Mesothelial cell of epicardium (in vitro differentiated cells): ENCODE measurements around the gene TNRC18. TPM values are rescaled to one million over a fixed set of nuclear protein-coding genes. Genes with fewer than 3 reads are reported as not detected.

Experiments
- DNase-seq, 2 experiments: peaks; one replicate each; pipeline ENCODE4 v3.0.0; 2021; ENCODE audit warnings: low spot score in 2 of 2; ENCODE audit not compliant: unreplicated experiment in 2 of 2
- H3K27ac Mint-ChIP-seq: 2 replicates; pipeline ENCODE4 v1.8.0; 2021; ENCODE audit warnings: mixed read lengths
- H3K27me3 Mint-ChIP-seq: 2 replicates; pipeline ENCODE4 v1.8.0; 2021; ENCODE audit warnings: low read depth, mixed read lengths
- H3K36me3 Mint-ChIP-seq: 2 replicates; pipeline ENCODE4 v1.8.0; 2021; ENCODE audit warnings: mixed read lengths
- H3K4me1 Mint-ChIP-seq: 2 replicates; pipeline ENCODE4 v1.8.0; 2021; ENCODE audit warnings: mixed read lengths
- H3K4me3 Mint-ChIP-seq: 2 replicates; pipeline ENCODE4 v1.8.0; 2021; ENCODE audit warnings: mild to moderate bottlenecking, moderate library complexity, mixed read lengths
- H3K9me3 Mint-ChIP-seq: 2 replicates; pipeline ENCODE4 v1.8.0; 2021; ENCODE audit warnings: mixed read lengths
- total RNA-seq: library from RNA; stranded (reverse); gene quantifications from 3 replicates; pipeline ENCODE4 v1.2.1, GENCODE V29; 2021
- TF ChIP-seq, protein P1 (sequence below): fragments of 200-600 bp; sonication (generic); IDR thresholded peaks from one replicate; pipeline ENCODE4 v1.5.0; 2021; ENCODE audit warnings: antibody characterized with exemption; ENCODE audit not compliant: unreplicated experiment

The TNRC18 gene
- total RNA-seq, 1 donor from 2014 or later, result 171 TPM

DNA sequence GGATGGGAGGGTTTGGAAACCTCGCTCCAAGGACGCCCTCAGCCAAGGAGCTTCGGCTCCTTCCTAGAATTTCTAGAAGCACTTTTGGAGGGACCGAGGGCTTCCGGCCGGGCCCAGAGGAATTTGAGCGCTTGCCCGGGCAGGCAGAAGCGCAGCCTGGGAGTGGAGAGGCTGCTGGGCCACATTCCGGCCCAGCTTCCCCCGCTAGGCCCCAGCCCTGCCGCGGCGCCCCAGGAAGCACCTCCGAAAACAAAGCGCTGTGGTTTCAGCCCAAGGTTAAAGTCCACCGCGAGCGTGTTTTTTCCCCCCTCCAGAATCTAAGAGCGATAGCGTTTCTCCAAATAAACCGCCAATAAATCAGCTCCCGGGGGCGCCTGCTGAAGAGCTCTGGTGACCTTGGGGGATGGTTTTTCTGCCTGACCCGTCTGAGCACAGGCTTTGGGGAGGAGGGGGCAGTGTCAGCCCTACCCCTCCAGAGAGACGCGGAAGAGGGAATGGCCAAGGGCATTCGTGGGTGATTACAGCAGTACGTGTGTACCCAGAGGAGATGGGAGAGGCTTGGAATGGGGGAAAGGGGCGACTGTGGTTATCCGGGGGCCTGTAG is 5.7 kb upstream of the TNRC18 start:
- DNase-seq, result peak in 1 of 2 experiments; percentile 77
- peak overlapping the region; percentile 100 for H3K27ac Mint-ChIP-seq
- H3K4me3 Mint-ChIP-seq, result peak overlapping the region; percentile 98
- H3K4me1 Mint-ChIP-seq, result peaks cover 27% of the 10 kb centered on the region
- TF ChIP-seq, protein P1, sequence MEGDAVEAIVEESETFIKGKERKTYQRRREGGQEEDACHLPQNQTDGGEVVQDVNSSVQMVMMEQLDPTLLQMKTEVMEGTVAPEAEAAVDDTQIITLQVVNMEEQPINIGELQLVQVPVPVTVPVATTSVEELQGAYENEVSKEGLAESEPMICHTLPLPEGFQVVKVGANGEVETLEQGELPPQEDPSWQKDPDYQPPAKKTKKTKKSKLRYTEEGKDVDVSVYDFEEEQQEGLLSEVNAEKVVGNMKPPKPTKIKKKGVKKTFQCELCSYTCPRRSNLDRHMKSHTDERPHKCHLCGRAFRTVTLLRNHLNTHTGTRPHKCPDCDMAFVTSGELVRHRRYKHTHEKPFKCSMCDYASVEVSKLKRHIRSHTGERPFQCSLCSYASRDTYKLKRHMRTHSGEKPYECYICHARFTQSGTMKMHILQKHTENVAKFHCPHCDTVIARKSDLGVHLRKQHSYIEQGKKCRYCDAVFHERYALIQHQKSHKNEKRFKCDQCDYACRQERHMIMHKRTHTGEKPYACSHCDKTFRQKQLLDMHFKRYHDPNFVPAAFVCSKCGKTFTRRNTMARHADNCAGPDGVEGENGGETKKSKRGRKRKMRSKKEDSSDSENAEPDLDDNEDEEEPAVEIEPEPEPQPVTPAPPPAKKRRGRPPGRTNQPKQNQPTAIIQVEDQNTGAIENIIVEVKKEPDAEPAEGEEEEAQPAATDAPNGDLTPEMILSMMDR, result no peak
- H3K27me3 Mint-ChIP-seq, result no peaks in the 10 kb centered on the region
- H3K36me3 Mint-ChIP-seq, result peaks cover 17% of the 10 kb centered on the region
- peaks cover 5% of the 10 kb centered on the region for H3K9me3 Mint-ChIP-seq

DNA sequence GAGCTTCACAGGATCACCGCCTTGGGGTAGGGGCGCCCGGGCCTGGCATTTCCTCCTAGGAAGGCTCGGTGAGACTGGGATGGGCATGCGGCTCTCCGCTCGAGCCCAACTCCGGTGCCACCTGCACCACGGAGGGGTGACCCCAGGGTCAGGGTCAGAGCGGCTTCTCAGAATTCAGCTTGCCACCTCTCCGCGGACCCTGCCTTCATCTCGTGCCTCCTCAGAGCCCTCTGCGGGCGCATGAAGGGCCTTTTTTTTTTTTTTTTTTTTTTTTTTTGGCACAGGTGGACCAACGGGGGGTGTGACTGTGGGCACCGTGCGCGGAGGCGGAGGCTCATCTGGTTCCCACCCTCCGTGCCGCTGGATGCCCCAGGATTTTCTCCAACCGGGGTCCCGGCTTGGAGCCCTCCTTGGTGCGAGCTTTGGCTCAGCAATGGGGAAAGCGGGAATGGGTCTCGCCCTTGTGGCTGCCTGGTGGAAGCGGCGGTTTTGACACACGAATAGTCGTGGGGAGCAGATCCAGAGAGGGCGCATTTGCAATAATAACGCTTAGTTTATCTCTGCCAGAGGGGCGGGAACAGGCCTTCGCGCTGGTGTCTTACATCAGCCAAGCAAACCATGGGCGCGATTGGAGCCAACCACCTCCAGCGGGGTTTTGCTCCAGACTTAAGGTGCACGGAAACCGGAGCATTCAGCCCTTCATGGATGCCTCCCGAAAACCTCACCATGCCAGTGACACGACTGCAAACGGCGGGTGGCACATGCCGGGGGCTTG is 5.0 kb upstream of the TNRC18 start:
- H3K9me3 Mint-ChIP-seq, result peaks cover 5% of the 10 kb centered on the region
- peak overlapping the region; percentile 100 for H3K27ac Mint-ChIP-seq
- peak in 1 of 2 experiments; percentile 71 for DNase-seq
- peak overlapping the region; percentile 98 for H3K4me3 Mint-ChIP-seq
- no peaks in the 10 kb centered on the region for H3K27me3 Mint-ChIP-seq
- H3K4me1 Mint-ChIP-seq, result peaks cover 27% of the 10 kb centered on the region
- peaks cover 16% of the 10 kb centered on the region for H3K36me3 Mint-ChIP-seq
- TF ChIP-seq, protein P1, result no peak

DNA sequence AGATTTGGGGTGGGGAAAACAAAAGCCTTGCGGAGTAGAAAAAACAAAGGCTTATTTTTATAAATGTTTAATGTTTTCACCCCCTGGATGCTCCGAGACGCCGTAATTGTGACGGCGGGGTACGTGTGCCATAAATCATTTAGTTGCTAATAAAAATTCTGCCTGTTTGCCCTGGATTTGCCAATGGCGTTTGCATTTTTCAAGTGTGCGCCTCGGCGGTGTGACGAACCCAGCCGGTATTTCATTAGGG is 2.5 kb upstream of the TNRC18 start:
- TF ChIP-seq, protein P1, result no peak
- H3K4me3 Mint-ChIP-seq, result peak overlapping the region; percentile 98
- H3K27ac Mint-ChIP-seq, result peak overlapping the region; percentile 99
- H3K27me3 Mint-ChIP-seq, result no peaks in the 10 kb centered on the region
- peaks cover 21% of the 10 kb centered on the region for H3K4me1 Mint-ChIP-seq
- no peak for DNase-seq
- H3K9me3 Mint-ChIP-seq, result no peaks in the 10 kb centered on the region
- H3K36me3 Mint-ChIP-seq, result no peaks in the 10 kb centered on the region

DNA sequence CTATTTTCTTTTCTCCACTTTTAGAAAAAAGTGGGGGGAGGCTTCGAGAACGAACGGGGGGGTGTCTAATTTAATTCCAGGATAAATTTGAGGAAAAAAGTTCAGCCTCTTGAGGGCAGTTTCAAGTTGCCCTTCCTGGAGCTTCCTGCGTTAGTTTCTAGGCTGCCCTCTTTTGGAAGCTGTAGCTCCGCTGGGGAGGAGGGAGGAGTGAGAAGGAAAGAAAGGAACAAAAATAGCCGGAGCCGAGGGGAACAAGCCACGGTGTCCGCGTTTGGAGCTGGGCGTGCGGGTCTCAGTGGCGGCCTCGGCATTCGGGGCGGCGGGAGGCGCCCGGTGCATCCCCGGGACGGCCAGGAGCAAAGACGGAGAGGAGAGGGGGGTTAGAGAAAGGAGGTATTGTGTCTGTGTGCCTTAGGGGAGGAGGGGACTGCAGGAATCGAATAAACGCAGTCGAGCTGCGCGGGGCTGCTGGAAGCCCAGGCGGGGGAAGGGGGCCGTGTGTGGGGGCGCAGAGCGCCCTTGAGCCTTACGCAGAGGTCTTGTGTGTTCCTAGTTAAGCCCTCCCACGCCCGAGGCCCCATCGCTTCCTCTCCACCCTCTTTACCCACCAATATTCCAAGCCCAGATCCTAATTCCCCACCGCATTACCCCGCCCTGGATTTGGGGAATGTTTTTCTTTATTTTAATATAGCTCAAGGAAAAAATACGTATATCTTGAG is 2.0 kb upstream of the TNRC18 start:
- Mint-ChIP-seq H3K27ac (peak overlapping the region; percentile 99), H3K9me3 (no peaks in the 10 kb centered on the region), H3K27me3 (no peaks in the 10 kb centered on the region), H3K4me3 (peak overlapping the region; percentile 98), H3K36me3 (no peaks in the 10 kb centered on the region), H3K4me1 (peaks cover 21% of the 10 kb centered on the region)
- DNase-seq, result peak in 1 of 2 experiments; percentile 74
- TF ChIP-seq, protein P1, result no peak

DNA sequence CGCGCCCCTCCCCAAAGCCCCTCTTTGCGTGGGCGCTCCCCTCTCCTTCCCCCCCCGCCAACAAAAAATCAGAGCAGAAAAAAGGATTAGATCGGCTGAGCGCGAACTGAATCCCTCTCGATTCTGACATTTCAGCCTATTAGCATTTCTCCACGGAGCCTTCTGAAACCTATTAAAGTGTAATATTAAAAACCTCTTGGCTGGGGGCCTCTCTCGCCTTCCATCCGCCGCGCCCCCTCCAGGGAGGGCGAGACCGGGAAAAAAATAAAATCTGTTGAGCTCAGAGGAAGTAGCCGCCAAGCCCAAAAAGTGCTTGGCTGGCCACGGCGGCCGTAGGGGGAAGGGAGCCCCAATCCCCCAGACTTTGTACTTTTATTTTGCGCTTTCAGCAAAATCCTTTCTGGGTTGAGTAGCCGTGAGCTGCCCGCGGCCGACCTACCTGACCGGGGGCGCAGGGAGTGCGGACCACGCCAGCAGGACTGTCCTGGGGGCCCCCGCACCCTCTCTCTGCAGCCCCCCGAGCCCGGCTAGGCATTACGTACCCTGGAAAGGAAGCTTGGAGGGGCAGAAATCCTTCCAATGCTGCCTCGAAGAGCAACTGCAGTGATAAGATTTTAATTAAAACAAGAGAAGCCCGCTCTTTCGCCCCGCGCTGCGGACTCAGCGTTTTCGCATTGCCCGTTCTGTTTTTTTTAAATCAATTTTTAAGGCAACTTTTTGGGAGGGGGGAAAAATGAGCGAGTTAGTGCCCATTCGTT is 1.3 kb upstream of the TNRC18 start:
- TF ChIP-seq, protein P1, result no peak
- H3K4me3 Mint-ChIP-seq, result peak overlapping the region; percentile 98
- H3K27me3 Mint-ChIP-seq, result no peaks in the 10 kb centered on the region
- peak overlapping the region; percentile 99 for H3K27ac Mint-ChIP-seq
- H3K4me1 Mint-ChIP-seq, result peaks cover 14% of the 10 kb centered on the region
- no peaks in the 10 kb centered on the region for H3K9me3 Mint-ChIP-seq
- H3K36me3 Mint-ChIP-seq, result no peaks in the 10 kb centered on the region
- peak in 1 of 2 experiments; percentile 55 for DNase-seq
